ENCODE measurements around the gene CDC14B.

DNA sequence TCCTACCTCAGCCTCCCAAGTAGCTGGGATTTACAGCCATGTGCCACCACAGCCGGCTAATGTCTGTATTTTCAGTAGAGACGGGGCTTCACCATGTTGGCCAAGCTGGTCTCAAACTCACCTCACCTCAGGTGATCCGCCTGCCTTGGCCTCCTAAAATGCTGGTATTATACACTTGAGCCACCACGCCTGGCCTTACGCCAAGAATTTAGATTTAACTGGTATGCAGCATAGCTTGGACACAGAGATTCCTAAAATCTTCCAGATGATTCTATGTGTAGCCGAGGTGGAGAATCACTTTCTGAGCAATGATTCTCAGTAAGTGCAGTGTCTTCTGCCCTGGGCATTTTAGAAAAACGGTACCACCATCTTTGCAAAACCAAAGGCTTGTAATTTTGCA, 95.6 kb downstream of the CDC14B start:
- TF ChIP-seq, protein P1, sequence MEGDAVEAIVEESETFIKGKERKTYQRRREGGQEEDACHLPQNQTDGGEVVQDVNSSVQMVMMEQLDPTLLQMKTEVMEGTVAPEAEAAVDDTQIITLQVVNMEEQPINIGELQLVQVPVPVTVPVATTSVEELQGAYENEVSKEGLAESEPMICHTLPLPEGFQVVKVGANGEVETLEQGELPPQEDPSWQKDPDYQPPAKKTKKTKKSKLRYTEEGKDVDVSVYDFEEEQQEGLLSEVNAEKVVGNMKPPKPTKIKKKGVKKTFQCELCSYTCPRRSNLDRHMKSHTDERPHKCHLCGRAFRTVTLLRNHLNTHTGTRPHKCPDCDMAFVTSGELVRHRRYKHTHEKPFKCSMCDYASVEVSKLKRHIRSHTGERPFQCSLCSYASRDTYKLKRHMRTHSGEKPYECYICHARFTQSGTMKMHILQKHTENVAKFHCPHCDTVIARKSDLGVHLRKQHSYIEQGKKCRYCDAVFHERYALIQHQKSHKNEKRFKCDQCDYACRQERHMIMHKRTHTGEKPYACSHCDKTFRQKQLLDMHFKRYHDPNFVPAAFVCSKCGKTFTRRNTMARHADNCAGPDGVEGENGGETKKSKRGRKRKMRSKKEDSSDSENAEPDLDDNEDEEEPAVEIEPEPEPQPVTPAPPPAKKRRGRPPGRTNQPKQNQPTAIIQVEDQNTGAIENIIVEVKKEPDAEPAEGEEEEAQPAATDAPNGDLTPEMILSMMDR (conservative IDR thresholded peaks at IDR 0.05; ENCODE audit: low read depth, low read length) = no peak
- no peak for TF ChIP-seq EZH2 (IDR thresholded peaks at IDR 0.05; ENCODE audit: borderline replicate concordance, low read depth, low read length, poor library complexity, severe bottlenecking)

Data from A673 (cell line).